Measurements from ENCODE around the gene CTRL.
A peak's percentile ranks its signal among the peaks of the same experiment; 100 is the strongest.

CTRL gene

DNA sequence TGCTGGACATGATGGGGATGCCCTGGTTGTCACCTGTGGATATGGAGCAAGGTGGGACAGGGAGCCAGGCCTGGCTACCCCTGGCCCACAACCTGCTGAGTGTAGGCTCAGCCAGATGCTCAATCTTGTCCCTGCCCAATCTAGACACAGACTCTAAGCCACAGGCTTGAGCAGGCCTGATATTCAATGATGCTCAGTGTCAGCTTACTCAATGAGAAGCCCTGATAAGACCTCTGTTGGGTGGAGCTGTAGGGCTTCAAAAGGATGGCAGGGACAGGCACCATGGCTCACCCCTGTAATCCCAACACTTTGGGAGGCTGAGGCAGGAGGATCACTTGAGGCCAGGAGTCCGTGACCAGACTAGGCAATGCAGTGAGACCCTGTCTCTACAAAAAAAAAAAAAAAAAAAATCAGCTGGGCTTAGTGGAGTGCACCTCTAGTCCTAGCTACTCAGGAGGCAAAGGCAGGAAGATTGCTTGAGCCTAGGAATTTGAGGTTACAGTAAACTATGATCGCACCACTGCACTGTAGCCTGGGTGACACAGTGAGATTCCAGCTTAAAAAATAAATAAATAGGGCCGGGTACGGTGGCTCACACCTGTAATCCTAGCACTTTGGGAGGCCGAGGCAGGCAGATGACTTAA, 8.9 kb upstream of the CTRL start:
- TF ChIP-seq REST (IDR thresholded peaks at IDR 0.05; ENCODE audit: low read depth) (no peak), TAF1 (IDR thresholded peaks at IDR 0.05; ENCODE audit: low read depth) (no peak), FOXM1 (IDR thresholded peaks at IDR 0.05; ENCODE audit: borderline replicate concordance, low read depth) (no peak), CEBPB (IDR thresholded peaks at IDR 0.05) (no peak), EGR1 (IDR thresholded peaks at IDR 0.05) (no peak), NFIC (IDR thresholded peaks at IDR 0.05) (no peak), MAX (IDR thresholded peaks at IDR 0.05) (no peak), EP300 (IDR thresholded peaks at IDR 0.05; ENCODE audit: borderline replicate concordance) (no peak), TCF12 (IDR thresholded peaks at IDR 0.05; ENCODE audit: low read depth) (no peak), ZBTB7A (IDR thresholded peaks at IDR 0.05; ENCODE audit: low read depth) (no peak), USF1 (IDR thresholded peaks at IDR 0.05) (no peak), TEAD4 (IDR thresholded peaks at IDR 0.05) (no peak), CREB1 (IDR thresholded peaks at IDR 0.05; ENCODE audit: low read depth) (no peak)

GRCh38 chr16:67939507-67940445, 8.1 kb upstream of the CTRL start:
- no peak for TF ChIP-seq REST (IDR thresholded peaks at IDR 0.05; ENCODE audit: low read depth)
- TF ChIP-seq TEAD4 (IDR thresholded peaks at IDR 0.05): no peak
- TF ChIP-seq FOXM1 (IDR thresholded peaks at IDR 0.05; ENCODE audit: borderline replicate concordance, low read depth): no peak
- no peak for TF ChIP-seq EGR1 (IDR thresholded peaks at IDR 0.05)
- no peak for TF ChIP-seq MAX (IDR thresholded peaks at IDR 0.05)
- TF ChIP-seq USF1 (IDR thresholded peaks at IDR 0.05): peak; percentile 62

GRCh38 chr16:67936880-67937605, 5.4 kb upstream of the CTRL start:
- no peak for TF ChIP-seq NFIC (IDR thresholded peaks at IDR 0.05)
- TF ChIP-seq YY1 (IDR thresholded peaks at IDR 0.05; ENCODE audit: low read depth): no peak
- no peak for TF ChIP-seq RAD21 (IDR thresholded peaks at IDR 0.05; ENCODE audit: low read depth)
- no peak for TF ChIP-seq REST (IDR thresholded peaks at IDR 0.05; ENCODE audit: low read depth)
- TF ChIP-seq ZBTB7A (IDR thresholded peaks at IDR 0.05; ENCODE audit: low read depth): no peak
- TF ChIP-seq USF1 (IDR thresholded peaks at IDR 0.05): no peak
- TF ChIP-seq TEAD4 (IDR thresholded peaks at IDR 0.05): no peak
- no peak for TF ChIP-seq FOXM1 (IDR thresholded peaks at IDR 0.05; ENCODE audit: borderline replicate concordance, low read depth)
- TF ChIP-seq CREB1 (IDR thresholded peaks at IDR 0.05; ENCODE audit: low read depth): no peak
- no peak for TF ChIP-seq EGR1 (IDR thresholded peaks at IDR 0.05)
